Neural cell (in vitro differentiated cells): ENCODE data around the gene KIFC1. TPM values are rescaled to one million over a fixed set of nuclear protein-coding genes. Genes with fewer than 3 reads are reported as not detected.

Experiments
- H2AFZ ChIP-seq: fragments of 200-600, 300-800 bp; sonication (generic), shearing (Covaris generic); 2 replicates; pipeline ENCODE4 v1.6.0; 2014; ENCODE audit warnings: low read depth, mild to moderate bottlenecking, antibody characterized with exemption, low read length, moderate library complexity
- H3F3A ChIP-seq: fragments of 200-600 bp; shearing (Covaris generic); 2 replicates; pipeline ENCODE4 v1.6.1; 2016; ENCODE audit warnings: mild to moderate bottlenecking, moderate library complexity, mixed read lengths, antibody characterized with exemption, low read length; ENCODE audit not compliant: insufficient read depth, poor library complexity, severe bottlenecking
- H3K27ac ChIP-seq: fragments of 200-600, 300-800 bp; sonication (generic), shearing (Covaris generic); 2 replicates; pipeline ENCODE4 v1.5.1; 2014; ENCODE audit warnings: mild to moderate bottlenecking, low read length, moderate library complexity
- H3K27me3 ChIP-seq: fragments of 300-800, 200-600 bp; sonication (generic), shearing (Covaris generic); 2 replicates; pipeline ENCODE4 v1.6.0; 2014; ENCODE audit warnings: mild to moderate bottlenecking, low read depth, low read length, moderate library complexity; ENCODE audit not compliant: insufficient read depth
- H3K36me3 ChIP-seq: fragments of 300-800, 200-600 bp; sonication (generic), shearing (Covaris generic); 2 replicates; pipeline ENCODE4 v1.5.1; 2014; ENCODE audit warnings: mild to moderate bottlenecking, antibody characterized with exemption, low read length, moderate library complexity; ENCODE audit not compliant: insufficient read depth
- H3K4me2 ChIP-seq: fragments of 300-800, 200-600 bp; sonication (generic), shearing (Covaris generic); 2 replicates; pipeline ENCODE4 v1.6.0; 2014; ENCODE audit warnings: mild to moderate bottlenecking, low read length
- H3K4me3 ChIP-seq: fragments of 300-800, 200-600 bp; sonication (generic), shearing (Covaris generic); 2 replicates; pipeline ENCODE4 v1.5.1; 2014; ENCODE audit warnings: mild to moderate bottlenecking, low read length, moderate library complexity
- H3K79me2 ChIP-seq: fragments of 200-600 bp; shearing (Covaris generic); replicated peaks from 2 replicates; pipeline ENCODE4 v1.6.0; 2014; ENCODE audit warnings: mild to moderate bottlenecking, low read length, moderate library complexity; ENCODE audit not compliant: insufficient read depth
- H3K9ac ChIP-seq: fragments of 300-800, 200-600 bp; sonication (generic), shearing (Covaris generic); 2 replicates; pipeline ENCODE4 v1.6.1; 2016; ENCODE audit warnings: mild to moderate bottlenecking, low read length, mixed read lengths
- H3K9me2 ChIP-seq: fragments of 200-600 bp; shearing (Covaris generic); 2 replicates; pipeline ENCODE4 v1.6.1; 2016; ENCODE audit warnings: mild to moderate bottlenecking, low read length, mixed read lengths; ENCODE audit not compliant: insufficient read depth
- H3K9me3 ChIP-seq: fragments of 200-600, 300-800 bp; sonication (generic), shearing (Covaris generic); 2 replicates; pipeline ENCODE4 v1.6.1; 2016; ENCODE audit warnings: mild to moderate bottlenecking, mixed run types, low read length, moderate library complexity, mixed read lengths
- H4K20me1 ChIP-seq: fragments of 200-600 bp; shearing (Covaris generic); 2 replicates; pipeline ENCODE4 v1.6.1; 2016; ENCODE audit warnings: mild to moderate bottlenecking, mixed run types; ENCODE audit not compliant: insufficient read depth
- EP300 ChIP-seq: fragments of 450-650 bp; conservative IDR thresholded peaks from 2 replicates; pipeline ENCODE4 v1.6.1; 2014; ENCODE audit warnings: antibody characterized with exemption, mild to moderate bottlenecking, moderate library complexity; ENCODE audit not compliant: poor library complexity, severe bottlenecking
- EZH2 ChIP-seq: fragments of 200-600, 300-800 bp; shearing (Covaris generic), sonication (generic); IDR thresholded peaks from 2 replicates; pipeline ENCODE4 v1.6.1; 2014; ENCODE audit warnings: antibody characterized with exemption, low read length, borderline replicate concordance, mild to moderate bottlenecking; ENCODE audit not compliant: insufficient read depth, poor library complexity, severe bottlenecking
- MXI1 ChIP-seq: fragments of 450-650 bp; conservative IDR thresholded peaks from 2 replicates; pipeline ENCODE4 v1.6.1; 2014; ENCODE audit warnings: antibody characterized with exemption, mild to moderate bottlenecking; ENCODE audit not compliant: poor library complexity, severe bottlenecking
- POLR2AphosphoS5 ChIP-seq: IDR thresholded peaks from 2 replicates; pipeline ENCODE4 v1.6.1; 2012
- RAD21 ChIP-seq: fragments of 450-650 bp; conservative IDR thresholded peaks from 2 replicates; pipeline ENCODE4 v1.6.1; 2014; ENCODE audit warnings: antibody characterized with exemption, mild to moderate bottlenecking, moderate library complexity
- REST ChIP-seq: IDR thresholded peaks from 2 replicates; pipeline ENCODE4 v1.6.1; 2012; ENCODE audit warnings: borderline replicate concordance
- SMC3 ChIP-seq: fragments of 450-650 bp; conservative IDR thresholded peaks from 2 replicates; pipeline ENCODE4 v1.6.1; 2014; ENCODE audit warnings: antibody characterized with exemption, mild to moderate bottlenecking, moderate library complexity; ENCODE audit not compliant: poor library complexity
- TAF1 ChIP-seq: IDR thresholded peaks from 2 replicates; pipeline ENCODE4 v1.6.1; 2012; ENCODE audit warnings: low read depth
- polyA plus RNA-seq: library from polyadenylated mRNA; depleted of rRNA; stranded (reverse); fragments of >200 nt; gene quantifications from 2 replicates; pipeline ENCODE4 v1.2.3, GENCODE V29; 2014
- TF ChIP-seq, protein P1 (sequence below): fragments of 450-650 bp; IDR thresholded peaks from 2 replicates; pipeline ENCODE4 v1.5.1; 2014; ENCODE audit warnings: antibody characterized with exemption, mild to moderate bottlenecking, moderate library complexity; ENCODE audit not compliant: poor library complexity, severe bottlenecking

KIFC1 gene
- polyA plus RNA-seq, 1 donor from 2014 or later, result 0.52 TPM

- Histone ChIP-seq H3K27ac (no peak overlapping the region), H3K27me3 (no peaks in the 10 kb centered on the region), H4K20me1 (no peaks in the 10 kb centered on the region), H3F3A (no peaks in the 10 kb centered on the region), H3K9me3 (no peaks in the 10 kb centered on the region), H2AFZ (no peak overlapping the region), H3K9ac (no peak overlapping the region), H3K79me2 (no peaks in the 10 kb centered on the region), H3K9me2 (no peaks in the 10 kb centered on the region), H3K4me2 (no peak overlapping the region), H3K36me3 (no peaks in the 10 kb centered on the region), H3K4me3 (no peak overlapping the region)
- no peak for TF ChIP-seq EP300
- no peak for TF ChIP-seq POLR2AphosphoS5
- no peak for TF ChIP-seq SMC3
- TF ChIP-seq RAD21, result no peak
- TF ChIP-seq, protein P1, sequence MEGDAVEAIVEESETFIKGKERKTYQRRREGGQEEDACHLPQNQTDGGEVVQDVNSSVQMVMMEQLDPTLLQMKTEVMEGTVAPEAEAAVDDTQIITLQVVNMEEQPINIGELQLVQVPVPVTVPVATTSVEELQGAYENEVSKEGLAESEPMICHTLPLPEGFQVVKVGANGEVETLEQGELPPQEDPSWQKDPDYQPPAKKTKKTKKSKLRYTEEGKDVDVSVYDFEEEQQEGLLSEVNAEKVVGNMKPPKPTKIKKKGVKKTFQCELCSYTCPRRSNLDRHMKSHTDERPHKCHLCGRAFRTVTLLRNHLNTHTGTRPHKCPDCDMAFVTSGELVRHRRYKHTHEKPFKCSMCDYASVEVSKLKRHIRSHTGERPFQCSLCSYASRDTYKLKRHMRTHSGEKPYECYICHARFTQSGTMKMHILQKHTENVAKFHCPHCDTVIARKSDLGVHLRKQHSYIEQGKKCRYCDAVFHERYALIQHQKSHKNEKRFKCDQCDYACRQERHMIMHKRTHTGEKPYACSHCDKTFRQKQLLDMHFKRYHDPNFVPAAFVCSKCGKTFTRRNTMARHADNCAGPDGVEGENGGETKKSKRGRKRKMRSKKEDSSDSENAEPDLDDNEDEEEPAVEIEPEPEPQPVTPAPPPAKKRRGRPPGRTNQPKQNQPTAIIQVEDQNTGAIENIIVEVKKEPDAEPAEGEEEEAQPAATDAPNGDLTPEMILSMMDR, result no peak
- no peak for TF ChIP-seq TAF1
- TF ChIP-seq REST, result no peak
- TF ChIP-seq EZH2, result no peak
- TF ChIP-seq MXI1, result no peak
Measured at GRCh38 chr6:33441457-33441856, 49.8 kb downstream of the KIFC1 start.

DNA sequence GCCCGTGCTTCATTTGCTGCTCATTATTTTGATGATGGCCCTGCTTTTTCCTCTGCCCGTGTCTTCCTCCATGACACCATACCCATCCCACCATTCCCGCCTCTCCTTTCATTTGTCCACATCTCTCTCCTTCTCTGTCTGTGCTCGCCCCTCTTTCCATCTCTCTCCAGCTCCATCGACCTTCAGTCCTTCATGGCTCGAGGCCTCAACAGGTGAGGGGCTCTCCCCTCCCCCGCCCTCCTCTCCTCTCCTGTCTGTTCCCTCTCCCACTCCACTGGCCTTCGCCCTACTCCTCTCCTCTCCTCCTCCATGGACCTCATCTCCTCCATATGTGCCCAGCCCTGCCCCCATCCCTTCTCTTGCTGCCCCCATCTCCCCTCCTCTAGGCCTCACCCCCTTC is 50.7 kb downstream of the KIFC1 start:
- no peak for TF ChIP-seq TAF1
- no peak for TF ChIP-seq MXI1
- TF ChIP-seq POLR2AphosphoS5, result no peak
- no peak for TF ChIP-seq EP300
- TF ChIP-seq, protein P1, result no peak
- no peak for TF ChIP-seq EZH2
- no peak for TF ChIP-seq REST
- no peak for TF ChIP-seq RAD21
- Histone ChIP-seq H3K9ac (no peak overlapping the region), H3K27ac (no peak overlapping the region), H3F3A (no peaks in the 10 kb centered on the region), H3K4me2 (no peak overlapping the region), H3K79me2 (no peaks in the 10 kb centered on the region), H3K9me2 (no peaks in the 10 kb centered on the region), H3K9me3 (no peaks in the 10 kb centered on the region), H4K20me1 (no peaks in the 10 kb centered on the region), H3K27me3 (no peaks in the 10 kb centered on the region), H3K36me3 (no peaks in the 10 kb centered on the region), H3K4me3 (no peak overlapping the region), H2AFZ (no peak overlapping the region)
